HG03469 (cell line): Measurements from ENCODE around the gene SSBP3.
A peak's percentile ranks its signal among the peaks of the same experiment; 100 is the strongest.
"Not testable (repeated sequence)": the region's sequence is repeated elsewhere in the genome, so short reads cannot be mapped to it uniquely, and the experiment has no call there.

Experiments
- ATAC-seq: cut with Tn5 transposase; IDR thresholded peaks from one replicate; pipeline ENCODE4 v1.9.1; 2021; ENCODE audit warnings: mild to moderate bottlenecking, moderate library complexity, moderate number of reproducible peaks; ENCODE audit not compliant: unreplicated experiment

Gene SSBP3

GRCh38 chr1:54395281-54395934 lies 10.8 kb downstream of the SSBP3 start:
- ATAC-seq = no peak

GRCh38 chr1:54394104-54394503 lies 12.1 kb downstream of the SSBP3 start:
- ATAC-seq = no peak

GRCh38 chr1:54392401-54392800 lies 13.8 kb downstream of the SSBP3 start:
- no peak for ATAC-seq

DNA sequence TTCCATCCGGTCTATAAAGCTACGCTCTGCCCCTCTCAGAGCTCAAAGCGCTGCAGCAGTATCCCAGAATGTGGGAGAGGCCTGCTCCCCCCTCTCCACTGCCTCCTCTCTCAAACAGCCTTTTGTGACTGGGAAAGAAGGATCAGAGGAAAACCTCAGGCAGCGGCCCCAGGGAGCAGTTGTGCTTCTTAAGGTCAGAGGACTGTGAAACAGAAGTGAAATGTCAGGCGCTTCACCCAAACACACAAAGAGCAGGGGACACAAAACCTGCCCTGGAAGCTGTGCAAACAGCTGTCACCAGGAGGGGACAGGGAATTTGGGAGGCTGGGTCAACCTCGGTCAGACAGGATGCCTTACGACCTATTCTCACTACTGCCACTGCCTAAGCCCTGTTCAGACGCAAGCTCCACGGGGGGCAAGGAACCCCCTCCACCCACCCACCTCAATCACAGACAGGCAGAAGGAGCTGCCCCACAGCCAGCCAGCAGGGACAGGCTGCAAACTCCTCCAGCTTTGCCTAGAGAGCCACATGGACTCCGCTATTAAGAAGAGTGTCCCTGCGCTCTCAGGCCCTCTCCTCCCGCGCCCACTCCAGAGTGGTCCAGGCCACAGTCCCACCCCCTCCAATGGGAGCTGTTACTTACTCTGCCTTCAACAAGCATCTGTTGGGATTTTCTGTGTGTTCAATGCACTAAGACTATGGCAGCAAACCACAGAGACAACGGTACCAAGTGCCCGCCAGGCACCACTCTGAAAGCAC lies 14.6 kb downstream of the SSBP3 start:
- no peak for ATAC-seq

DNA sequence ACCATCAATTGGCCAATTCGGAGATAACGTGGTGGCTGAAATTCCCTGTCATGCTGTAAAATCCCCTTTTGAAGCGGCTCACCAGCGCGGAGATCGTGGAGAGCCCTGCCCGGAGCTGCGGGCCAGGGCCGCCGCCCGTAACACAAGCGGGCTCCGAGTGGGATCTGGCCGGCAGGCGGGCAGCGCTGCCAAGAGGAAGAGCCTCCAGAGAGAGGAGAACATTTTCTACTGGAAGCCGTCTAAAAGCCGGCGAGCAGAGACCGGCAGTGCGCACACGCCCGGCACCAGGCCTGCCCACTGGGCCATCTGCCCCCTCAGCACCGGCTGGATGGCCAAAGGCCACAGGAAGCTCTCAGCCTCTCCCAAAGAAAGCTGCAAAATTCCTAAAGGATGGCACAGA lies 15.5 kb downstream of the SSBP3 start:
- no peak for ATAC-seq

GRCh38 chr1:54389608-54390007 lies 16.6 kb downstream of the SSBP3 start:
- not testable (repeated sequence) for ATAC-seq

DNA sequence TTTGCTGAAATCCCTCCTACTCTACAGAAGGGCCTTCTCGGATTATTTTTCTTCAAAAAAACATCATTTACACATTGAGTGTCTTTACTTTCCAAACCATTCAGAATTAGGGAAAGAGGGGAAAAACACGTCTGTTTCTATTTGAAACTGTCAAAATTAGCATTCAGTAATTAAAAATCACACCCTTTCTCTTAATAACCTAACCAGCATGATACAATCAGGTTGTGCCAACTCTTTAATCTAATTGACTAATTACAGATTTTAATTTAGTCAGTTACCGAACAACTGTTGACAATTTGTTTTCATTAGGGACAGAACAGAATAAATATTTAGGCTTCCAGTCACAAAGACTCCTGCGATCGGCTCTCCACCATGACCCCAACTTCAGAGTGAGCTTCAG lies 18.8 kb downstream of the SSBP3 start:
- no peak for ATAC-seq

DNA sequence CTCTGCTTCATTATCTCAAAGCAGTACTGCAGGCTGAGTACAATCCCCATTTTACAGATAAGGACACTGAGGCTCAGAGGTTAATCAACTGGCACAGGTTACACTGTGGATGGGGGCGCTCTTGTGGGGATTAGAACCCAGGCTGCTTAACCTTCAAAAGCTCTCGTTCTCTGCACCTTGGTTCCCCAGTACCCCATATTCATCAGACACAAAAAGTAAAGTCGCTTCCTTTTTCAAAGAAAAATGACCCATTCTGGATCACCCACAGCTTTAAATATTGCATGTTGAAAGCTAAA lies 20.5 kb downstream of the SSBP3 start:
- no peak for ATAC-seq

- no peak for ATAC-seq
Observed at GRCh38 chr1:54384918-54385726, 21.1 kb downstream of the SSBP3 start.

- ATAC-seq = no peak
Observed at GRCh38 chr1:54384471-54384870, 21.7 kb downstream of the SSBP3 start.

DNA sequence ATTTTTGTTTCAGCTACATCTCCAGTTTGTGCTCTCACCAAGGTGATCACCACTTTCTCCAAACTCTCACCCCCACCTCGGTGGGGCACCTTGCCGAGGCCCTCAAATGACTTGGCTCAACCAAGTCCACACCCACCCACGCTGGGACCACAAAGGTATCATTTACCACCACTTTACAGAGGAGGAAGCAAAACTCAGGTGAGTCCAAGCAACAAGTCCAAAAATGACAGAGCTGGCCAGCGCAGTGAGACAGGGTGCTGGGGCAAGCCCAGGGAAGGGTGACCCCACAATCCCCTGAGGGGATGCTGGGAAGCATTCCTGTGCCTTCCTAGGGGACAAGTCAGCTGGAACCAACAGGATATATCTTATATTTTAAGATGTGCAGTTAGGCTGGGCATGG lies 24.7 kb downstream of the SSBP3 start:
- no peak for ATAC-seq

DNA sequence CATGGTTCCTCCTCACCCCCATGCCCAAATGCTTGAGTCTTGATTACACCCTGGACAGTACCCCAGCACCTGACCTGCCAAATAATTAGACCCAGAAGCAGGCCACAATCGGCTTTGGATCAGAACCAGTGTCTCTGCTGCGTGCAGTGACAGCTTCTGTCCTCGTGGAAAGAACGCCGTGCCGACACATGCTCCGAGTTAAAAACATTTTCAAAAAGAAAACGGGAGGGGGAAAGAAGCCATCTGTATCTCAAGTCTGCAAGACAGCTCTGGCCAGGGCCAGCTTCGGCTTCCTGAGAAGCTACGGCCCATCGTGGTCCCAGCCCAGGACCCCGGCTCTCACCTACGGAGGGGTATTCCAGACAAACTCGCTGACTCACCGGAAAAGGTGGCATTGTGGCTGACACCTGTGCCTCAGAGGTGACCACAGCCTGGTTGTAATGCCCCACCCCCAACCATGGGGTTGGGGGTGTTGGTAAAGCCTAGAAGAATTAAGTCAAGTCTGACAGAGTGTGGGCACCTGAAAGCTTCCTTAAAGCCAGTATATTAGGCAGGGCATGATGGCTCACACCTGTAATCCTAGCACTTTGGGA lies 25.8 kb downstream of the SSBP3 start:
- no peak for ATAC-seq

DNA sequence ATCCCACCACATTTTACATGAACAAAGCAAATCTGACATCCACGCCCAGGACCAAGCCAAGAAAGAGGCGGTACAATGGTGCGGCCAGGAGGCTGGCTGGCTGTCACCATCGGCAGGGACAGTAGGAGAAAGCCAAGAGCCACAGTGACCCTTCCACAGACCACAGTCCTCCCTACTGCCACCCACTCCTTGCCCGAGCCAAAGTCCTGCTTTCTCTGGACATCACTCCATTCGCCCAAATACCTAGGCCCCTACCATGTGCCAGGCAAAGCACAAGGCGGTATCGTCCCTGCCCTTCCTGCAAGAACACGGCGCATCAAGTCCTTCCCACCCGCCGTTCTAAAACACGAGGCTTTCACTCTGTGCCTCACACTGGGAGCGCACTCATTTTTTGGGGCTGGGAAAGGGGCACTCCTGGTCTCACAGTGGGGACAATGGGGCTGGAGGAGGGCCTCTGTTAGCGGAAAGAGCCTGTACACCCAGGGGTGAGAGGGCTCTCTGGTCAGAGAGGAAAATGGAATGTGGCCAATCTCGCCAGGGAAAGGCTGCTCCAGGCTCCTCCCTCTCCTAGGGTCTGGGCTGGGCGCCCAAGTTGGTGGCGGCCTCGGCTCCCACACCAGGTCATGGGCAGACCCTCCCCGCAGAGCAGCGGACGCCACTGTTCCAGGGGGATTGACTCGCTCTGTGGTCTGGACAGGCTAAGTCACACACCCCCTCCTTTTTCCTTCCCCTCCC lies 26.5 kb downstream of the SSBP3 start:
- ATAC-seq = no peak

DNA sequence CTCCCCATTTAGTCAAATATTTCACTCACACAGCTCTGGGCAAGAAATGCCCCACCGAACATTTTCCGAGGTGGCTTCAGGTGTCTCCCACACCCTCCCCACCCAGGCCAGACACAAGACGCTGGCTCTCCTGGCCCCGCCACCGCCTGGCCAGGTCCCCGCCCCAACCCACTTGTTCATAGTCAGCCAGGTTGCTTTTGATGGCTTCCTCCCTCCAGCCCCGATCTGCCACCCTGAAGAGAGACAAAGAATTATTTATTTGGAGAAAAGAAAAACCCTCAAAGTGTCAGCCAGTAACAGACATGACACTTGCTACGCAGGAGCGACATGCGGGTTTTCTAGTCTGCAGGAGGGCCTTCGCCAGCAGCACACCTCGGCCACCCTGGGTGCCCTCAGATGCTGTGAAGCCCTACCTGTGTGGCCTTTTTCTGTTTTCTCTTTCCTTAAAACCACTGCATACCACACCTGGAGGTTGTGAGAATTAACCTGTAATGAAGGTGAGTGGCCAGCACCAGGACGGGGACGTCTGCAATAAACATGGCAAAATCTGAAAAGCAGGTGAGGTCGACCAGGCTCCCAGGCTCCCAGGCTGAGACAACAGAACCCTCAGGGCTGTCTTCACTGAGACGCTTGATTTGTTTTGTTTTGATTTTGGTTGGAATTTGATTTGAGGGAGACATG lies 27.2 kb downstream of the SSBP3 start:
- no peak for ATAC-seq

DNA sequence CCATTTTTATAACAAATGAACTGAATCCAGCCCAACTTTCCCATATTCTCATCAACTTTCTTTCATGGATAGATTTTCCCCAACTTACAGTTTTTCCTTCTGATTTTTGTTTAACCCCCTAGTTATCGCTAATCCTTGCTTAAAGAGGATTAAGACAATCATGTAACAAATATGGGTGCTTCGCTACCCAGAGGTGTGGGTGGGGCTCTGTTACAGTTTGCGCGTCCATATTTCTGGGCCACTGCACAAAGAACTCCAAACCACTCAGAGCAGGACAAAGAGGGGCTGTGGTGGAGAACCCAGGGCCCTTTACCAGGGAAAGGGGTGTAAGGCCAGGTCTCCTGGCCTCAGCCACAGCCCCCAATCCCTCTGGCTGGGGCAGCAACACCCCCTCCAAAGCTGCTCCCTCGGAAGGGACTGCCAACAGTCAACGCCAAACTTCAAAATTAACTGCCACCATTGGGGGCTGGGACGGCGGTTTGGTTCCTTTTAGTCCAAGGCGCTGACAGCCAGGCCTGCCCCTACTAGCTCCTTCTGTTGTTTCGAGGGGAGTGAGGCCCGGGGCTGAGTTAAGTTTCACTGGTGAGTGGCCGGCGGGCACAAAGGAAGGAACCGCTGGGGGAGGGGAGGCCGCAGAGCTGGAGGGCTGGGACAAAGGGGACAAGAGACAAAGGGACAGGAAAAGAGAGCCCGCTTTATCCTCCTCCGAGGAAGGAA lies 27.9 kb downstream of the SSBP3 start:
- ATAC-seq = no peak

- no peak for ATAC-seq
Observed at GRCh38 chr1:54377040-54377691, 29.0 kb downstream of the SSBP3 start.

DNA sequence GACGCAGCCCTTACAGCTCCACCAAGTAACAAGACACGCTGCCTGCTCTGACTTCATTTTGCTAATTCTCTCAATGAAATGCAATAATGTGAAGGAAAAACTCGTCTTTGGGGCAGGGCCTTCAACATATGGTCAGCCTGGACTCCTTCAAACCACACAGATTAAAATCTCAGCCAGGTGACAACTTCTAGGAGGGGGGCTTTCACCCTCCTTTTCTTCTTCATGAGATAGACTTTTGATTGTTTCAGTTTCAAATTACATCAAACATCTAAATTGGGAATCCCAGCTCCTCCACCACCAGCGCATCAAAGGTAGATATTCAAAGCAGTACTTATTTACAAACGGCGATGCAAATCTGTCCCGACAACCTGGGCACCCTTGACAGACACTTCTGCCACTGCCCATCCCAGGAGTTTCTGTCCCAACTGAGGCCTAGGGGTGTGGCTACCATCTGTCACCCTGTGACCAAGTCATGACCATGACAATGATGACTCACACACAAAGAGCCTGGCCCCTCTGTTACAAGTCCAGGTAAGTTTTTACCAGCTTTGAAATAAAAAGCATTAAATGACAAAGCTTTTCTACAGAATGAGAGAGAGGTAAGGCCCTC lies 29.7 kb downstream of the SSBP3 start:
- ATAC-seq = peak; percentile 39

- no peak for ATAC-seq
Observed at GRCh38 chr1:54375712-54376429, 30.3 kb downstream of the SSBP3 start.
